ENCODE results near the gene ARHGAP24. TPM values are rescaled to one million over a fixed set of nuclear protein-coding genes. Genes with fewer than 3 reads are reported as not detected.

The ARHGAP24 gene
- total and polyA plus RNA-seq, 10 of the 15 experiments (the other 5 are each of a cell fraction or from before 2014, with no cell fraction given): 0.10 to 4.2 (median 0.52) TPM

DNA sequence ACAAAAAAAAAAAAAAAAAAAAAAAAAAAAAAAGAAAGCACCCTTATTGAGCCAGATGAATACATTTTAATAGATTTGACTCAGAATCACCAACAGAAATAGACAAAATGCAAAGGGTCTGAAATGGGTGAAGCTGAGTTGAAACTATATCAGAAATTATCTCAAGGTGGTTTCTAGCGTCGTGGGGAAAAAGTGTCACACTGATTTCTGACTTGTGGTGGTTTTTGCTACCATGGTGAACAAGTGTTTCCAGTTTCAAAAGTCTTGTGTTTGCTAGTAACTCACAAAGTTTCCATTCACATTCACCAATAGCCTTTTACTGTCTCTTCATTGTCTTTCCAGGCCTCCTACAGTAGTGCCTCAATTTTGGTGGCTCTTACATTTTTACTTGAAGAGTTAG is 135.5 kb downstream of the ARHGAP24 start (continued):
- TF ChIP-seq, protein P1, sequence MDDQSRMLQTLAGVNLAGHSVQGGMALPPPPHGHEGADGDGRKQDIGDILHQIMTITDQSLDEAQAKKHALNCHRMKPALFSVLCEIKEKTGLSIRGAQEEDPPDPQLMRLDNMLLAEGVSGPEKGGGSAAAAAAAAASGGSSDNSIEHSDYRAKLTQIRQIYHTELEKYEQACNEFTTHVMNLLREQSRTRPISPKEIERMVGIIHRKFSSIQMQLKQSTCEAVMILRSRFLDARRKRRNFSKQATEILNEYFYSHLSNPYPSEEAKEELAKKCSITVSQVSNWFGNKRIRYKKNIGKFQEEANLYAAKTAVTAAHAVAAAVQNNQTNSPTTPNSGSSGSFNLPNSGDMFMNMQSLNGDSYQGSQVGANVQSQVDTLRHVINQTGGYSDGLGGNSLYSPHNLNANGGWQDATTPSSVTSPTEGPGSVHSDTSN (IDR thresholded peaks at IDR 0.05; ENCODE audit: insufficient replicate concordance, low read depth, low read length): no peak
- TF ChIP-seq TCF12 (IDR thresholded peaks at IDR 0.05; ENCODE audit: low read depth, low read length): no peak
- no peak for TF ChIP-seq CBX5 (IDR thresholded peaks at IDR 0.05; ENCODE audit: low read depth)
- no peak for TF ChIP-seq SUPT20H (IDR thresholded peaks at IDR 0.05; ENCODE audit: borderline replicate concordance, control insufficient read depth, low read depth, low read length)
- no peak for TF ChIP-seq ZZZ3 (IDR thresholded peaks at IDR 0.05; ENCODE audit: control insufficient read depth, insufficient read length, low read depth)
- peak in 1 of 2 experiments; percentile 29; a peak in 1 of 4 replicates for TF ChIP-seq IKZF2 (IDR thresholded peaks at IDR 0.05)
- TF ChIP-seq, protein P2, sequence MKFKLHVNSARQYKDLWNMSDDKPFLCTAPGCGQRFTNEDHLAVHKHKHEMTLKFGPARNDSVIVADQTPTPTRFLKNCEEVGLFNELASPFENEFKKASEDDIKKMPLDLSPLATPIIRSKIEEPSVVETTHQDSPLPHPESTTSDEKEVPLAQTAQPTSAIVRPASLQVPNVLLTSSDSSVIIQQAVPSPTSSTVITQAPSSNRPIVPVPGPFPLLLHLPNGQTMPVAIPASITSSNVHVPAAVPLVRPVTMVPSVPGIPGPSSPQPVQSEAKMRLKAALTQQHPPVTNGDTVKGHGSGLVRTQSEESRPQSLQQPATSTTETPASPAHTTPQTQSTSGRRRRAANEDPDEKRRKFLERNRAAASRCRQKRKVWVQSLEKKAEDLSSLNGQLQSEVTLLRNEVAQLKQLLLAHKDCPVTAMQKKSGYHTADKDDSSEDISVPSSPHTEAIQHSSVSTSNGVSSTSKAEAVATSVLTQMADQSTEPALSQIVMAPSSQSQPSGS (IDR thresholded peaks at IDR 0.05; ENCODE audit: low read length): peak; percentile 83
- no peak for TF ChIP-seq KAT2A (conservative IDR thresholded peaks at IDR 0.05; ENCODE audit: control insufficient read depth, low read depth, low read length)
- TF ChIP-seq SREBF1 (IDR thresholded peaks at IDR 0.05; ENCODE audit: low read length): no peak
- TF ChIP-seq SRF (IDR thresholded peaks at IDR 0.05; ENCODE audit: low read depth in 2 of 2, low read length in 2 of 2): no peak
- TF ChIP-seq HDAC6 (IDR thresholded peaks at IDR 0.05; ENCODE audit: unreplicated experiment): no peak
- no peak for TF ChIP-seq SMARCA5 (IDR thresholded peaks at IDR 0.05)
- TF ChIP-seq, protein P3, sequence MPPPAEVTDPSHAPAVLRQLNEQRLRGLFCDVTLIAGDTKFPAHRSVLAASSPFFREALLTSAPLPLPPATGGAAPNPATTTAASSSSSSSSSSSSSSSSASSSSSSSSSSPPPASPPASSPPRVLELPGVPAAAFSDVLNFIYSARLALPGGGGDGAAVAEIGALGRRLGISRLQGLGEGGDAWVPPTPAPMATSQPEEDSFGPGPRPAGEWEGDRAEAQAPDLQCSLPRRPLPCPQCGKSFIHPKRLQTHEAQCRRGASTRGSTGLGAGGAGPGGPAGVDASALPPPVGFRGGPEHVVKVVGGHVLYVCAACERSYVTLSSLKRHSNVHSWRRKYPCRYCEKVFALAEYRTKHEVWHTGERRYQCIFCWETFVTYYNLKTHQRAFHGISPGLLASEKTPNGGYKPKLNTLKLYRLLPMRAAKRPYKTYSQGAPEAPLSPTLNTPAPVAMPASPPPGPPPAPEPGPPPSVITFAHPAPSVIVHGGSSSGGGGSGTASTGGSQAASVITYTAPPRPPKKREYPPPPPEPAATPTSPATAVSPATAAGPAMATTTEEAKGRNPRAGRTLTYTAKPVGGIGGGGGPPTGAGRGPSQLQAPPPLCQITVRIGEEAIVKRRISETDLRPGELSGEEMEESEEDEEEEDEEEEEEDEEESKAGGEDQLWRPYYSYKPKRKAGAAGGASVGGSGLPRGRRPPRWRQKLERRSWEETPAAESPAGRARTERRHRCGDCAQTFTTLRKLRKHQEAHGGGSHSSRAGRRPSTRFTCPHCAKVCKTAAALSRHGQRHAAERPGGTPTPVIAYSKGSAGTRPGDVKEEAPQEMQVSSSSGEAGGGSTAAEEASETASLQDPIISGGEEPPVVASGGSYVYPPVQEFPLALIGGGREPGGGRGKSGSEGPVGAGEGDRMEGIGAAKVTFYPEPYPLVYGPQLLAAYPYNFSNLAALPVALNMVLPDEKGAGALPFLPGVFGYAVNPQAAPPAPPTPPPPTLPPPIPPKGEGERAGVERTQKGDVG (CRISPR knock-in tag; IDR thresholded peaks at IDR 0.05): no peak
- 0 out of 2 replicates have a peak, but pooled peaks have one; percentile 30 for TF ChIP-seq NBN (IDR thresholded peaks at IDR 0.05)
- TF ChIP-seq ZSCAN29 (IDR thresholded peaks at IDR 0.05): no peak
- TF ChIP-seq, protein P4, sequence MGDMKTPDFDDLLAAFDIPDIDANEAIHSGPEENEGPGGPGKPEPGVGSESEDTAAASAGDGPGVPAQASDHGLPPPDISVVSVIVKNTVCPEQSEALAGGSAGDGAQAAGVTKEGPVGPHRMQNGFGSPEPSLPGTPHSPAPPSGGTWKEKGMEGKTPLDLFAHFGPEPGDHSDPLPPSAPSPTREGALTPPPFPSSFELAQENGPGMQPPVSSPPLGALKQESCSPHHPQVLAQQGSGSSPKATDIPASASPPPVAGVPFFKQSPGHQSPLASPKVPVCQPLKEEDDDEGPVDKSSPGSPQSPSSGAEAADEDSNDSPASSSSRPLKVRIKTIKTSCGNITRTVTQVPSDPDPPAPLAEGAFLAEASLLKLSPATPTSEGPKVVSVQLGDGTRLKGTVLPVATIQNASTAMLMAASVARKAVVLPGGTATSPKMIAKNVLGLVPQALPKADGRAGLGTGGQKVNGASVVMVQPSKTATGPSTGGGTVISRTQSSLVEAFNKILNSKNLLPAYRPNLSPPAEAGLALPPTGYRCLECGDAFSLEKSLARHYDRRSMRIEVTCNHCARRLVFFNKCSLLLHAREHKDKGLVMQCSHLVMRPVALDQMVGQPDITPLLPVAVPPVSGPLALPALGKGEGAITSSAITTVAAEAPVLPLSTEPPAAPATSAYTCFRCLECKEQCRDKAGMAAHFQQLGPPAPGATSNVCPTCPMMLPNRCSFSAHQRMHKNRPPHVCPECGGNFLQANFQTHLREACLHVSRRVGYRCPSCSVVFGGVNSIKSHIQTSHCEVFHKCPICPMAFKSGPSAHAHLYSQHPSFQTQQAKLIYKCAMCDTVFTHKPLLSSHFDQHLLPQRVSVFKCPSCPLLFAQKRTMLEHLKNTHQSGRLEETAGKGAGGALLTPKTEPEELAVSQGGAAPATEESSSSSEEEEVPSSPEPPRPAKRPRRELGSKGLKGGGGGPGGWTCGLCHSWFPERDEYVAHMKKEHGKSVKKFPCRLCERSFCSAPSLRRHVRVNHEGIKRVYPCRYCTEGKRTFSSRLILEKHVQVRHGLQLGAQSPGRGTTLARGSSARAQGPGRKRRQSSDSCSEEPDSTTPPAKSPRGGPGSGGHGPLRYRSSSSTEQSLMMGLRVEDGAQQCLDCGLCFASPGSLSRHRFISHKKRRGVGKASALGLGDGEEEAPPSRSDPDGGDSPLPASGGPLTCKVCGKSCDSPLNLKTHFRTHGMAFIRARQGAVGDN (IDR thresholded peaks at IDR 0.05): no peak
- TF ChIP-seq BMI1 (IDR thresholded peaks at IDR 0.05; ENCODE audit: borderline replicate concordance): 0 out of 2 replicates have a peak, but pooled peaks have one; percentile 35
- TF ChIP-seq BACH1 (IDR thresholded peaks at IDR 0.05; ENCODE audit: borderline replicate concordance): no peak
- TF ChIP-seq YY1 (IDR thresholded peaks at IDR 0.05; ENCODE audit: low read depth, low read length): no peak
- peak; percentile 57 for TF ChIP-seq BCL11A (IDR thresholded peaks at IDR 0.05; ENCODE audit: low read depth, low read length)
- TF ChIP-seq, protein P5, sequence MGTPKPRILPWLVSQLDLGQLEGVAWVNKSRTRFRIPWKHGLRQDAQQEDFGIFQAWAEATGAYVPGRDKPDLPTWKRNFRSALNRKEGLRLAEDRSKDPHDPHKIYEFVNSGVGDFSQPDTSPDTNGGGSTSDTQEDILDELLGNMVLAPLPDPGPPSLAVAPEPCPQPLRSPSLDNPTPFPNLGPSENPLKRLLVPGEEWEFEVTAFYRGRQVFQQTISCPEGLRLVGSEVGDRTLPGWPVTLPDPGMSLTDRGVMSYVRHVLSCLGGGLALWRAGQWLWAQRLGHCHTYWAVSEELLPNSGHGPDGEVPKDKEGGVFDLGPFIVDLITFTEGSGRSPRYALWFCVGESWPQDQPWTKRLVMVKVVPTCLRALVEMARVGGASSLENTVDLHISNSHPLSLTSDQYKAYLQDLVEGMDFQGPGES (IDR thresholded peaks at IDR 0.05): no peak
- TF ChIP-seq FOXK2 (IDR thresholded peaks at IDR 0.05): no peak
